ENCODE measurements around the gene PRKD1. TPM values are rescaled to one million over a fixed set of nuclear protein-coding genes. Genes with fewer than 3 reads are reported as not detected.

The PRKD1 gene
- total RNA-seq, 1 donor from 2014 or later: 0.53 TPM

DNA sequence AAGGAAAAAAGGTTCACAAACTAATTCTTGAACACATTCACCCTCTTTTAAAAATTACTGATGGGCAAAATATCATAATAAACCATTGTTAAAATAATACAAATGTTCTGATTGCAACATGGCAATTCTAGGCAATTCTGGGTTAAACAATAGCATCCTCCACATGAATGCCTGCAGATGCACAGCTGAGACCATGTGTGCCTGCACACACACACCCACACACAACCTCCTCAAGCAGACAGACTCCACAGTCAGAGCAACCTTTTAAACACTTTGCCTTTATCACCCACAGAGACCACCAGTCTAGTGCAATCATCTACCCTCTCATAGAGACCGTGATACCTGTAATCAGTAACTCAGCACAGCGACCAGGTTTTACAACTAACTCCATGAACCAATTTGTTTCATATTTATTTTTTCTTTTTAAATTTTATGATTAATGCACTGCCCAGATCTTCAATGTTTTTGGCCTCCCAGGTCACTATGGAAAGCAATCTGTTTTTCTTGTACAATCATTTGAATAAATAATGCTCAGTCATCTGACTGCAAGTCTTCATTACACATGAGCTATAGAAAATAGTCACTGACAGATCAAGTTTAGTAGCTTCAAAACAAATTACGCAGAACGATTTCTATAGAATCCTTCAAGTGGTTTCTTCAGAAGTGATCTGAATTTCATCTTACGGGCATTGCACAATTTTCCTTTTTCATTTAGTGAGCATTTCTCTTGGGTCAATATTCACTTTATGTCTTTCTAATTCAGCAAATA is 105.8 kb downstream of the PRKD1 start:
- Histone ChIP-seq H3K27me3 (ENCODE audit: control insufficient read depth, insufficient read depth, low read length) (no peaks in the 10 kb centered on the region), H3K36me3 (ENCODE audit: control insufficient read depth, insufficient read depth, low read length) (no peaks in the 10 kb centered on the region), H3K4me3 (ENCODE audit: low read depth, low read length) (no peak overlapping the region)
- TF ChIP-seq, protein P1, sequence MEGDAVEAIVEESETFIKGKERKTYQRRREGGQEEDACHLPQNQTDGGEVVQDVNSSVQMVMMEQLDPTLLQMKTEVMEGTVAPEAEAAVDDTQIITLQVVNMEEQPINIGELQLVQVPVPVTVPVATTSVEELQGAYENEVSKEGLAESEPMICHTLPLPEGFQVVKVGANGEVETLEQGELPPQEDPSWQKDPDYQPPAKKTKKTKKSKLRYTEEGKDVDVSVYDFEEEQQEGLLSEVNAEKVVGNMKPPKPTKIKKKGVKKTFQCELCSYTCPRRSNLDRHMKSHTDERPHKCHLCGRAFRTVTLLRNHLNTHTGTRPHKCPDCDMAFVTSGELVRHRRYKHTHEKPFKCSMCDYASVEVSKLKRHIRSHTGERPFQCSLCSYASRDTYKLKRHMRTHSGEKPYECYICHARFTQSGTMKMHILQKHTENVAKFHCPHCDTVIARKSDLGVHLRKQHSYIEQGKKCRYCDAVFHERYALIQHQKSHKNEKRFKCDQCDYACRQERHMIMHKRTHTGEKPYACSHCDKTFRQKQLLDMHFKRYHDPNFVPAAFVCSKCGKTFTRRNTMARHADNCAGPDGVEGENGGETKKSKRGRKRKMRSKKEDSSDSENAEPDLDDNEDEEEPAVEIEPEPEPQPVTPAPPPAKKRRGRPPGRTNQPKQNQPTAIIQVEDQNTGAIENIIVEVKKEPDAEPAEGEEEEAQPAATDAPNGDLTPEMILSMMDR (IDR thresholded peaks at IDR 0.05; ENCODE audit: insufficient read depth, low read length, severe bottlenecking): no peak
- DNase-seq (ENCODE audit: low read depth) (no peak), FAIRE-seq (no peak)

DNA sequence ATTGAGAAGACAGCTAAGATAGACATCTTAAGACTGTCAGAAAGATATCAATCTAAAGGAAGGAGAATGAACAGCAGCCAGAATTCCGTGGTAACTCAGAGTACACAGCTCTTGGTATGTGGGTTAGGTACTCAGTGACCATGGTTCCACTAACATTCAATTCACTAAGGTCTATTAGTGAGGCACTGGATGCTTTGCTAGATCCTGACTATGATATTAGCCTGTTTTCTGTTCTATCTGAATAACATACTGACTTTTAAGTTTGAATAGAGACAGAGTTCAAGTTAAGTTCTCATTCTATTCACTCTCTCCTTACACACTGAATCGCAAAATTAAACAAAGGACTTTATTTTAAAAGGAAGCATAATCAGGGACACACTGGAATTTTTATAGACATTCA is 106.4 kb downstream of the PRKD1 start:
- no peaks in the 10 kb centered on the region for H3K36me3 ChIP-seq (ENCODE audit: control insufficient read depth, insufficient read depth, low read length)
- H3K27me3 ChIP-seq (ENCODE audit: control insufficient read depth, insufficient read depth, low read length): no peaks in the 10 kb centered on the region
- TF ChIP-seq, protein P1 (IDR thresholded peaks at IDR 0.05; ENCODE audit: insufficient read depth, low read length, severe bottlenecking): no peak
- FAIRE-seq: no peak
- DNase-seq (ENCODE audit: low read depth): no peak
- no peak overlapping the region for H3K4me3 ChIP-seq (ENCODE audit: low read depth, low read length)

DNA sequence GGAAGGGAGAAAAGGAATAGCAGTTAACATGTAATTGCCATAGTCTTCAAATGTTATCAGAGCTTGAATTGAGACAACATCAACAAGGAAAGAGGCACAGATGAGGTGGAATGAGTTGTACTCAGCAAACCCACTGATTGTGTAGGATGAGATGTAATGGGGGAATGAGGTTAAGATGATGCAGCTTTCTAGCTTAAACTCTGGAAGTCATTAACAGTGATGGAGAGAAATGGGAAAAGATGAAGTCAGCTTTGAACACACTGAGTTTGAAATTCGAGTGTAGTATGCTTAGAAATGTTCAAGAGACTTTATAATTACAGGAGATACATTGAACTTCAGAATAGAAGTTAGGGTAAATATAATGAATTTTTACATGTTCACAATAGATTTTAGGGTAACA is 106.9 kb downstream of the PRKD1 start:
- TF ChIP-seq, protein P1 (IDR thresholded peaks at IDR 0.05; ENCODE audit: insufficient read depth, low read length, severe bottlenecking): no peak
- no peak overlapping the region for H3K4me3 ChIP-seq (ENCODE audit: low read depth, low read length)
- no peaks in the 10 kb centered on the region for H3K36me3 ChIP-seq (ENCODE audit: control insufficient read depth, insufficient read depth, low read length)
- no peaks in the 10 kb centered on the region for H3K27me3 ChIP-seq (ENCODE audit: control insufficient read depth, insufficient read depth, low read length)
- FAIRE-seq: no peak
- DNase-seq (ENCODE audit: low read depth): no peak

DNA sequence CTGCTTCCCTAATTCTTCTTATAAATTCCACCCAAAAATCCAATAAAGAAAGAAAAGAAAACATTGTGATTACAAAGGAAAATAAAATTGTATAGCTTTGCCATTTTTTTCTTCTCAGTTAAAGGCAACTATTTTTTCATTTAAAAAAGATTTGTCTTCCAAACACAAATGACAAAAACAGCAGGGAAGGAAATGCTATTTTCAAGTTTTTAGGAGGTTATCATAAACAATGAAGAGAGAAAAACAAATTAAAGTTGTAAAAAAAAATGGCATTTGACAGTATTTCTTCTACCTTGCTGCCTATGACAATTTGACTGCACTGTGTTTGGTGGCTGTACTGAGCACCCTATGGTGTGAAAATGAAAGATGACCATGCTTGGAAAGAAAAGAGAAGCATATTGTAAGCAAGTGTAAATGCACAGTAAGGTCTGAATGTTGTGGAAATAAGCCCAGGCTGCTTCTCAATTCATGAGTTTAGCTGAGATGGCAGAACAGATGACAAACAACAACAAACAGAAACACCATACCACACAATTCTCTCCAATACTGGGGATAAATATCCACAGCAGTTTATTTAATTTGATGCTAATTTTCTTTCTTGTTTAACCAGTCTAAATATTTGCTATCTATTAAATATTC is 109.8 kb downstream of the PRKD1 start:
- no peak for DNase-seq (ENCODE audit: low read depth)
- Histone ChIP-seq H3K36me3 (ENCODE audit: control insufficient read depth, insufficient read depth, low read length) (no peaks in the 10 kb centered on the region), H3K27me3 (ENCODE audit: control insufficient read depth, insufficient read depth, low read length) (no peaks in the 10 kb centered on the region), H3K4me3 (ENCODE audit: low read depth, low read length) (no peak overlapping the region)
- FAIRE-seq: no peak
- TF ChIP-seq, protein P1 (IDR thresholded peaks at IDR 0.05; ENCODE audit: insufficient read depth, low read length, severe bottlenecking): no peak

DNA sequence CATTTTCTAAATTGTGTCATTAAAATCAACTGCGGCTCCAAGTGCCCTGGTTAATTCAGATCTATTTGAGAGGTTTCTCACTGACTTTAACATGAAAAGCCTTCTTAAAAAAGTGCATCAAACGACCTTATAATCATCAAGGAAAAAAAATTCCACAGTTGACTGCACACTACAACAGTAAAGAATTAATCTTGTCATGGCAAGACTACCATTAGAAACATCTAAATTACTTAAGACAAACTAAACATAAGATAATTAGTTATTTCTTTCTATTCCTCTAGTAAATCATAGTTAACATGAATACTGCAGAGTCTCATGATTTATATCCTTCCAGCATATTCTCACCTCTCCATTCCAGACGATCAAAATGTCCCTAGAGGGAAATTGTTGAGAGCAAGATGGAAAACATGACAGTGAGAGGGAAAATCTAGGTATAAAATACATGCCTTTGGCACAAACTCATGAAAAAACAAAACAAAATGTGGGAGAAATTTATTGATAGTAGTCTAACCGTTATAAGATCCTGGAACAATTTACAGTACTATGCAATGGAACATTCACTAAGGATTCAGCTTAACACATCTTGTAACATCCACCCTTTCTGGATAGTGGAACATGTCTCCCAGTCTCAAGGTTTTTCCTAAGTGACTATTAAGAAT is 112.5 kb downstream of the PRKD1 start:
- H3K27me3 ChIP-seq (ENCODE audit: control insufficient read depth, insufficient read depth, low read length): no peaks in the 10 kb centered on the region
- FAIRE-seq (no peak), DNase-seq (ENCODE audit: low read depth) (no peak)
- no peaks in the 10 kb centered on the region for H3K36me3 ChIP-seq (ENCODE audit: control insufficient read depth, insufficient read depth, low read length)
- no peak overlapping the region for H3K4me3 ChIP-seq (ENCODE audit: low read depth, low read length)
- TF ChIP-seq, protein P1 (IDR thresholded peaks at IDR 0.05; ENCODE audit: insufficient read depth, low read length, severe bottlenecking): no peak
